Measurements from ENCODE around the gene DNAH17. TPM values are rescaled to one million over a fixed set of nuclear protein-coding genes. Genes with fewer than 3 reads are reported as not detected.

DNAH17 gene
- total RNA-seq, 1 donor from 2014 or later = 0.25 TPM

- peaks cover under 1% of the 10 kb centered on the region for H3K36me3 ChIP-seq (ENCODE audit: control insufficient read depth, insufficient read depth, low read length)
Observed at GRCh38 chr17:78387977-78388941, 188.9 kb downstream of the DNAH17 start.

GRCh38 chr17:78384479-78385175, 192.6 kb downstream of the DNAH17 start:
- DNase-seq (ENCODE audit: low read depth) = no peak
- Histone ChIP-seq H3K36me3 (ENCODE audit: control insufficient read depth, insufficient read depth, low read length) (no peaks in the 10 kb centered on the region), H3K4me3 (ENCODE audit: low read depth, low read length) (no peak overlapping the region), H3K27me3 (ENCODE audit: control insufficient read depth, insufficient read depth, low read length) (no peaks in the 10 kb centered on the region)
- no peak for TF ChIP-seq CTCF (IDR thresholded peaks at IDR 0.05; ENCODE audit: insufficient read depth, low read length, poor library complexity, severe bottlenecking)

More at GRCh38 chr17:78387977-78388941, 188.9 kb downstream of the DNAH17 start:
- TF ChIP-seq CTCF (IDR thresholded peaks at IDR 0.05; ENCODE audit: insufficient read depth, low read length, poor library complexity, severe bottlenecking) = no peak
- no peak overlapping the region for H3K4me3 ChIP-seq (ENCODE audit: low read depth, low read length)
- DNase-seq (ENCODE audit: low read depth) = no peak
- no peaks in the 10 kb centered on the region for H3K27me3 ChIP-seq (ENCODE audit: control insufficient read depth, insufficient read depth, low read length)

GRCh38 chr17:78383725-78384471, 193.3 kb downstream of the DNAH17 start:
- H3K27me3 ChIP-seq (ENCODE audit: control insufficient read depth, insufficient read depth, low read length) = no peaks in the 10 kb centered on the region
- no peak overlapping the region for H3K4me3 ChIP-seq (ENCODE audit: low read depth, low read length)
- TF ChIP-seq CTCF (IDR thresholded peaks at IDR 0.05; ENCODE audit: insufficient read depth, low read length, poor library complexity, severe bottlenecking) = no peak
- DNase-seq (ENCODE audit: low read depth) = peak; percentile 82
- no peaks in the 10 kb centered on the region for H3K36me3 ChIP-seq (ENCODE audit: control insufficient read depth, insufficient read depth, low read length)

GRCh38 chr17:78381601-78382232, 195.5 kb downstream of the DNAH17 start:
- no peak for TF ChIP-seq CTCF (IDR thresholded peaks at IDR 0.05; ENCODE audit: insufficient read depth, low read length, poor library complexity, severe bottlenecking)
- Histone ChIP-seq H3K27me3 (ENCODE audit: control insufficient read depth, insufficient read depth, low read length) (no peaks in the 10 kb centered on the region), H3K4me3 (ENCODE audit: low read depth, low read length) (no peak overlapping the region), H3K36me3 (ENCODE audit: control insufficient read depth, insufficient read depth, low read length) (no peaks in the 10 kb centered on the region)
- DNase-seq (ENCODE audit: low read depth) = peak; percentile 84

- Histone ChIP-seq H3K4me3 (ENCODE audit: low read depth, low read length) (no peak overlapping the region), H3K36me3 (ENCODE audit: control insufficient read depth, insufficient read depth, low read length) (no peaks in the 10 kb centered on the region), H3K27me3 (ENCODE audit: control insufficient read depth, insufficient read depth, low read length) (no peaks in the 10 kb centered on the region)
- TF ChIP-seq CTCF (IDR thresholded peaks at IDR 0.05; ENCODE audit: insufficient read depth, low read length, poor library complexity, severe bottlenecking) = no peak
- no peak for DNase-seq (ENCODE audit: low read depth)
Observed at GRCh38 chr17:78380370-78380769, 196.8 kb downstream of the DNAH17 start.
